DND-41 (cell line): Measurements from ENCODE around the gene TULP4.

Experiments
- ATAC-seq: fragments of 200-7000 bp; cut with Tn5 transposase; 3 replicates; pipeline ENCODE4 v1.9.1; 2021; ENCODE audit warnings: low read depth; ENCODE audit not compliant: insufficient read depth
- DNase-seq: peaks from one replicate; pipeline ENCODE4 v3.0.0-alpha.2; 2020
- H2AFZ ChIP-seq: 2 replicates; pipeline ENCODE4 v1.6.0; 2012; ENCODE audit warnings: low read depth, low read length
- H3K27ac ChIP-seq: 2 replicates; pipeline ENCODE4 v1.5.1; 2012; ENCODE audit warnings: low read length, inconsistent platforms
- H3K27me3 ChIP-seq: fragments of 200-600 bp; sonication (generic); 2 replicates; pipeline ENCODE4 v1.6.0; 2012; ENCODE audit warnings: low read length, mild to moderate bottlenecking, inconsistent platforms; ENCODE audit not compliant: insufficient read depth, poor library complexity
- H3K36me3 ChIP-seq: 2 replicates; pipeline ENCODE4 v1.5.1; 2012; ENCODE audit warnings: low read length, inconsistent platforms; ENCODE audit not compliant: insufficient read depth
- H3K4me1 ChIP-seq: 2 replicates; pipeline ENCODE4 v1.5.1; 2012; ENCODE audit warnings: mild to moderate bottlenecking, low read length; ENCODE audit not compliant: insufficient read depth
- H3K4me2 ChIP-seq: 2 replicates; pipeline ENCODE4 v1.6.0; 2012; ENCODE audit warnings: mild to moderate bottlenecking, moderate library complexity, low read length, inconsistent platforms; ENCODE audit not compliant: insufficient read depth
- H3K4me3 ChIP-seq, 2 experiments: fragments of 200-600 bp in 1 of 2; shearing (Covaris generic) in 1 of 2; 2 replicates each; pipeline ENCODE4 v1.5.1; 2012 to 2016; ENCODE audit warnings: inconsistent platforms in 2 of 2, low read length in 2 of 2, mild to moderate bottlenecking in 2 of 2, low read depth in 1 of 2, moderate library complexity in 1 of 2
- H3K79me2 ChIP-seq: 2 replicates; pipeline ENCODE4 v1.6.0; 2012; ENCODE audit warnings: low read length, inconsistent platforms; ENCODE audit not compliant: insufficient read depth
- H3K9ac ChIP-seq: 2 replicates; pipeline ENCODE4 v1.6.0; 2012; ENCODE audit warnings: low read depth, mild to moderate bottlenecking, inconsistent platforms, low read length, moderate library complexity
- H3K9me3 ChIP-seq: 2 replicates; pipeline ENCODE4 v1.5.1; 2012; ENCODE audit warnings: low read length, moderate library complexity, mild to moderate bottlenecking, inconsistent platforms; ENCODE audit not compliant: insufficient read depth, severe bottlenecking
- H4K20me1 ChIP-seq: 2 replicates; pipeline ENCODE4 v1.6.0; 2012; ENCODE audit warnings: low read length; ENCODE audit not compliant: insufficient read depth
- EZH2 ChIP-seq: IDR thresholded peaks from 3 replicates; pipeline ENCODE4 v1.6.1; 2012; ENCODE audit warnings: borderline replicate concordance, low read depth, mild to moderate bottlenecking, moderate library complexity, low read length, inconsistent platforms; ENCODE audit not compliant: severe bottlenecking
- TF ChIP-seq, protein P1 (sequence below): IDR thresholded peaks from 2 replicates; pipeline ENCODE4 v1.5.1; 2012; ENCODE audit warnings: borderline replicate concordance, low read length, moderate library complexity, mild to moderate bottlenecking; ENCODE audit not compliant: poor library complexity, severe bottlenecking; ENCODE audit errors: extremely low read depth

The TULP4 gene

DNA sequence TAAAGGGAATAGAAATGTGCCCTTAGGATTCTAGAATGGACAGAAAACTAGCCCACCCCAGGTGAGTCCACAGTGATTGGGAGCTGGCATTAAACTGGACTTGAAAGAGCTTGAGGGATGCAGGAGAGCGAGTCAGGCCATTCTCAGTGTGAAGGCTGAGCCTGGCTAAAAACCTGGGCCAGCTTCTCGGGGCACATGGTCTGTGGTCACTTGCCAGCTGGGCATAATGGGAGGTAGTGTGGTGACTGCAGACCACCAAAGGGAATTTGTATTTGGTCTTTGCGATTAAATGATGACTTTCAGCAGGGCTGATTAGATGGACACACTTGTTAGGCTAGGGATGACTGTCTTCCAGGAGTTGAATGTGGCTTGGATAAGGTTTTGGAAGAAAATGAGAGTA lies 71.3 kb downstream of the TULP4 start:
- H2AFZ ChIP-seq = no peak overlapping the region
- H3K27me3 ChIP-seq = no peaks in the 10 kb centered on the region
- H3K4me2 ChIP-seq = no peak overlapping the region
- peaks cover 11% of the 10 kb centered on the region for H3K4me1 ChIP-seq
- H3K27ac ChIP-seq = no peak overlapping the region
- DNase-seq (no peak), ATAC-seq (no peak)
- H3K9me3 ChIP-seq = no peaks in the 10 kb centered on the region
- H3K36me3 ChIP-seq = no peaks in the 10 kb centered on the region
- TF ChIP-seq, protein P1, sequence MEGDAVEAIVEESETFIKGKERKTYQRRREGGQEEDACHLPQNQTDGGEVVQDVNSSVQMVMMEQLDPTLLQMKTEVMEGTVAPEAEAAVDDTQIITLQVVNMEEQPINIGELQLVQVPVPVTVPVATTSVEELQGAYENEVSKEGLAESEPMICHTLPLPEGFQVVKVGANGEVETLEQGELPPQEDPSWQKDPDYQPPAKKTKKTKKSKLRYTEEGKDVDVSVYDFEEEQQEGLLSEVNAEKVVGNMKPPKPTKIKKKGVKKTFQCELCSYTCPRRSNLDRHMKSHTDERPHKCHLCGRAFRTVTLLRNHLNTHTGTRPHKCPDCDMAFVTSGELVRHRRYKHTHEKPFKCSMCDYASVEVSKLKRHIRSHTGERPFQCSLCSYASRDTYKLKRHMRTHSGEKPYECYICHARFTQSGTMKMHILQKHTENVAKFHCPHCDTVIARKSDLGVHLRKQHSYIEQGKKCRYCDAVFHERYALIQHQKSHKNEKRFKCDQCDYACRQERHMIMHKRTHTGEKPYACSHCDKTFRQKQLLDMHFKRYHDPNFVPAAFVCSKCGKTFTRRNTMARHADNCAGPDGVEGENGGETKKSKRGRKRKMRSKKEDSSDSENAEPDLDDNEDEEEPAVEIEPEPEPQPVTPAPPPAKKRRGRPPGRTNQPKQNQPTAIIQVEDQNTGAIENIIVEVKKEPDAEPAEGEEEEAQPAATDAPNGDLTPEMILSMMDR = no peak
- no peak for TF ChIP-seq EZH2
- no peak overlapping the region for H3K9ac ChIP-seq
- peaks cover 11% of the 10 kb centered on the region for H3K79me2 ChIP-seq
- peaks cover 17% of the 10 kb centered on the region; the same call in 1 of the 2 replicates for H4K20me1 ChIP-seq
- no peak overlapping the region for H3K4me3 ChIP-seq

DNA sequence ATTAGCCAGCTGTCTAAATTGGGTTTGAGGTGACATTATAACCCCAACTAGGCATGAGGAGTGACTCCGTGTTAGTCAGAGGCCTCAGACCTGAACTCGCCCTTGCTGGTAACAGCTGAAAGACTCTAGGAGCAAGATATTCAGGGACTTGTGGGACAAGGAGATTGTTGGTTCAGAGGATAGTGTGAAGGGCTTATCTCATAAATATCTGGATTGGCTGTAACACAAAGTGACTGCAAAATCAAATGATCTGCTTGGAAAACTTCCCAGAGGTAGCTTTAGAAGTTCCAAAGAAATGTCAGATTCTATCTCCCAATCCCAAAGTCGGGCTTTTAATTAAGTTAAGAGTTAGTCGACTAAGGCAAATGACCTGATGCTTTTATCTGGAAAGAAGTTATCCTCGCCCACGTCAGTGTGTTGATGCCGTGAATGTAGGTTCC lies 72.4 kb downstream of the TULP4 start:
- Histone ChIP-seq H4K20me1 (peaks cover 17% of the 10 kb centered on the region; the same call in 1 of the 2 replicates), H3K36me3 (no peaks in the 10 kb centered on the region), H3K4me2 (no peak overlapping the region), H3K4me1 (peaks cover 11% of the 10 kb centered on the region), H3K79me2 (peaks cover 11% of the 10 kb centered on the region), H3K27me3 (no peaks in the 10 kb centered on the region), H2AFZ (no peak overlapping the region), H3K9me3 (no peaks in the 10 kb centered on the region), H3K4me3 (no peak overlapping the region), H3K9ac (no peak overlapping the region), H3K27ac (no peak overlapping the region)
- DNase-seq (no peak), ATAC-seq (no peak)
- TF ChIP-seq, protein P1 = no peak
- no peak for TF ChIP-seq EZH2

DNA sequence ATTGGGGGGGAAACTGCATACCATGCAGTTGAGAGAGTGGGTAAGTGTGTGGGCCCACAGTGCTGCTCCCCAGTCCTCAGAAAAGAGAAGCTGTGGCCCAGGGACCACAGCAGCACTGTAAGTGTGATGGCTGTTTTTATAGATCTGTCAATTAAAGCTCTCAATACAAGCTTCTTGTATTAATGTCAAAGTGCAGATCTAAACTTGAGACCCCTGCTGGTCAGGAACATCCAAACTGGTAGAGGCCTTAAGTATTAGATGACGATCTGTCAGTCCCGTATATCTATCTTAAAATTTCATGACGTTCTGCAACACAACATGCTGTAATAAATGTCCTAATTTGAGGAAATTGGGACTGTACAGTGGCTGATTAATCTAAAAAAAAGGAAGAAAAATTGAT lies 74.8 kb downstream of the TULP4 start:
- H3K4me3 ChIP-seq = no peak overlapping the region
- H3K27ac ChIP-seq = no peak overlapping the region
- ATAC-seq (peak; percentile 31; the same call in 1 of the 3 replicates), DNase-seq (no peak)
- no peak overlapping the region for H3K4me2 ChIP-seq
- H3K4me1 ChIP-seq = peaks cover 11% of the 10 kb centered on the region
- peaks cover 12% of the 10 kb centered on the region; the same call in 1 of the 2 replicates for H4K20me1 ChIP-seq
- H2AFZ ChIP-seq = no peak overlapping the region
- no peak overlapping the region for H3K9ac ChIP-seq
- H3K36me3 ChIP-seq = no peaks in the 10 kb centered on the region
- peaks cover 9% of the 10 kb centered on the region for H3K9me3 ChIP-seq
- H3K27me3 ChIP-seq = no peaks in the 10 kb centered on the region
- peaks cover 11% of the 10 kb centered on the region for H3K79me2 ChIP-seq
- TF ChIP-seq, protein P1 = peak; percentile 38
- no peak for TF ChIP-seq EZH2

DNA sequence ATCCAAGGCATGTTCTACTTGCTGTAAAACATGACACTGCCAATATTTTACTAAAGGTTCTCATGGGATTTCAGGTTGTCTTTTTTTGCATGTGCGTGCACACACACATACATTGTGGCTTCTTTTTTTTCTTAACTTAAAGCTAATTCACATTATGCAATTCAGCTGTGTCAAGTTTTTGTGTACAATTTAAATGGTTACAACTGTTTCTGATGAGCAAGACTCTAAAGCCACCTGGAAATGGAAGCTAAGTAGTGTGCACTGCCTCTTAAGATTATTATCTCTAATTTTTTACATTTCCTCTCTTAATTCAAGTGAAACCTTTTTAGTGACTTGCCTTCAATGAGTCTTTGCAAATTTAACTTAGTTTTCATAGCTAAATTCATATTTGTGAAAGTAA lies 75.3 kb downstream of the TULP4 start:
- Histone ChIP-seq H4K20me1 (peaks cover 12% of the 10 kb centered on the region; the same call in 1 of the 2 replicates), H3K4me1 (peaks cover 11% of the 10 kb centered on the region), H3K4me3 (no peak overlapping the region), H3K27me3 (no peaks in the 10 kb centered on the region), H3K79me2 (peaks cover 14% of the 10 kb centered on the region), H3K27ac (no peak overlapping the region), H3K9ac (no peak overlapping the region), H3K36me3 (no peaks in the 10 kb centered on the region), H2AFZ (no peak overlapping the region), H3K4me2 (no peak overlapping the region), H3K9me3 (peaks cover 15% of the 10 kb centered on the region)
- TF ChIP-seq, protein P1 = no peak
- TF ChIP-seq EZH2 = no peak
- no peak for DNase-seq
- ATAC-seq = peak; percentile 52; the same call in 2 of the 3 replicates
